Cortex of kidney (tissue), 1 donor: ENCODE results near the gene CREB3L2.
"Not testable (repeated sequence)": the region's sequence is repeated elsewhere in the genome, so short reads cannot be mapped to it uniquely, and the experiment has no call there.

Experiments used
- DNase-seq: peaks from one replicate; lab custom pipeline; 2025; lab: John Stamatoyannopoulos, UW

Gene CREB3L2

GRCh38 chr7:137968339-137968738 lies 33.5 kb downstream of the CREB3L2 start:
- DNase-seq, result not testable (repeated sequence)

- no peak for DNase-seq
These were observed 34.5 kb downstream of the CREB3L2 start for GRCh38 chr7:137967143-137968018.

DNA sequence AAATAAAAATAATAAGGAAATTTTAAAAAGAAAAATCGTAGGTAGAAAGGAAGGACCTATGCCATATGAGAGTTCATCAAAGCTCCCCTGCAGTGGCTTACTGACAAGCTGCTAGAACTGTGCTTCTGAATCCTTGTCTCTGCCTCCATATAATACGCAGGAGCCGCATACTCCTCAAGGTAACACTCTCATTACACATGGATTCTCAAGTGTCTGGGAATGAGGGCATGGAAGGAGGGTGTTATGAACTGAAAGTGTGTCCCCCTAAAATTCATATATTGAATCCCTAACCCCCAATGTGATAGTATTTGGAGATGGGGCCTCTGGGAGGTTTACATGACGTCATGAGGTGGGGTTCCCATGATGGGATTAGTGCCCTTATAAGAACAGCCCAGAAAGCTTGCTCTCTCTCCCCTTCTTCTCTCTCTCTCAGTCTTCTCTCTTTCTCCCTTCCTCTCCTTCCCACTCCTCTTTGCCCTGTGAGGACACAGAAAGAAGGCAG lies 35.2 kb downstream of the CREB3L2 start:
- no peak for DNase-seq

GRCh38 chr7:137965942-137966640 lies 35.8 kb downstream of the CREB3L2 start:
- DNase-seq, result no peak

DNA sequence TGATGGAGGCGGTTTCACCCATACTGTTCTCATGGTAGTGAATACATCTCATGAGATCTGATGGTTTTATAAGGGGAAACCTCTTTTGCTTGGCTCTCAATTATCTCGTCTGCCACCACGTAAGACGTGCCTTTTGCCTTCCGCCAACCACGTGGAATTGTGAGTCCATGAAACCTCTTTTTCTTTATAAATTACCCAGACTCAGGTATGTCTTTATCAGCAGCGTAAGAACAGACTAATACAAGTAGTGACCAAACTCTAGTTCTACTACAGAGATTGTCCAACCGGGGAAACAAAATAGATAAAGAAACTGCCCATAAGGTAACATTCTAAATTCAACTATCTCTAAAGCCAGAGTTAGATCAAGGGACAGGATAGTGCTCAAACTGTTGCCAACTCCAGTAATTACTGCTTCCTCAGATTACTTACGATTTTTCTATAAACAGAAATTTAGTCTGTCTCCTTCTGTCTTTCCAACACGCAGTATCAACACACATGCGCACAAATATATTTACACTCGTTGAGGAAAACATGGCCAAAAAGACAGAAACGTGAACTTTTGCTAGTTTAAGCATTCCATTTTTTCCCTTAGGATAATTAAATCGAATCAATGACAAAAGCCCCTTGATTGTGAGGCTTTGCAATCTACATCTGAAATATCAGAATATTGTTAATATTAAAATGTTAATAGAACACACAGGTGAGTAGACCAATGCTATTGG lies 36.9 kb downstream of the CREB3L2 start:
- no peak for DNase-seq

DNA sequence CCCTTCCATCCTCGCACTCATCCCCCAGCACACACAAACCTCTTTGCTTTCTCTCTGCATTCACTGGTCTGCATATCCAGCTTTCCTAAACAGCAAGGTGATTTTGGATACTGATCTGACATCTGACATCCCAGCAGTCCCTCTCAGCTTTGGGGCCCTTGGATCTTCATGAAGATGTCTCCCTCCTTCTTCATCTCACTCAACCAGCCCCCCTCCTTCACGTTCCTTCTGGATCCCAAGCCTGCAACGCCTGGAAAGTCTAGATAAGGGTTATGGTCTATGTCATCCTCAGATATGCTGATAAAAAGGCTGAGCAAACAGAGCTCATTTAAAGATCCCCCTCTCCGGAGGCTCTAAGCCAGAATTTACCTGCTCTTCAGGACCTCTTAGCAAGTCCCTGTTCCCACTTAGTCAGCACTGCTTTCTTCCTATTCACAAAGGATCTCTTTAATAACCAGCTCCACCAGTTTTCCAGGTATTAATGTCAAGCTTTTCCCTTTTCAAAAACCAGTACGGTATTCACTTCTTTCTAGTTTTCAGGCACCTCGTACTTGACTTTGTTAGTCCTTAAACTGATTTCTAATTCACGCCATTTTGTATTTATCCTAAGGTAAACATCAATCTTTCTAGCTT lies 38.9 kb downstream of the CREB3L2 start:
- DNase-seq, result no peak

GRCh38 chr7:137962491-137962874 lies 39.4 kb downstream of the CREB3L2 start:
- DNase-seq, result no peak

DNA sequence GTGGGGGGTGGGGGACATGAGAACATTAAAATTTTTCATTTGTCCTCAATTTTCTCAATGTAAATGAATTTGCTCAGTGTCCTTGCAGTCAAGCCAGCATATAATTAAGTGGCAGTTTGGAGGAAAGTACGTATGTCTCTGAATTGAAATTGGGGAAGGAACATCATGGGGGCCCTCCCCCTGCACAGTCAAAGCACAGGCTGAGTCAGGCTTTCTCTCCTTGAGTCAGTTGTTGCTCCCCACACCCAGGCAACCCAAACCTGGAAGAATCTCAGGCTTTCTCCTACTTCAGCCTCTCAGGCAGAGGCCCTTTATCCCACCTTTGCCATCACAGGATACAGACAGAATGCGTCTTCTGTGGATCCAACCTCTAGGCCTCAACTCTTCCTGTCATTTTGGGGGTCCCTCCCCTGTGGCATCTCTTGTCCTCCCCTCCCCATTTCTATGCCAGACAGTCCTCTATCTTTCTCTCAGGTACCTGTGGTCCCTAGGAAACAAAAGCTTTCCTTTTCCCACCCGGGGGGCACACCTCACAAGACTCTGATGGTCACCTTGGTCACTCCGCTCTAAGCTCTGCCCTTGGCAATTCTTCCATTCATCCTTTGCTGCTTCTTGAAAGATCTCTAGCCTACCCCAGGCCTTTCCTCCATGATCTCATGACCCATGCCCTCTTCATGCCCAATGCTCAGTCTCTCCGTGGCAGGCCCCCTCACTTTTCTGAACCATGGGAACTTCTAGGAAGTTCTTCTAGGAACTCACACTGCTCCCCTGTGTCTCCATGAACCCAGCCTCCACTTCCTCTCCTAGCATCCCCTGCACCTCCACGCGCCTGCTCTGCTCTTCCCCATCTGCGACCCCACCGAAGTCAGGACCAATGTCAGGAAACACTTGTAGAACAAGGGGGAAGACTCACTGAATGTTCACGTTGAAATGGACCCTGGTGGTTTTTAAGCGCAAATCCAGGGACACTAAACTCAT lies 40.4 kb downstream of the CREB3L2 start:
- no peak for DNase-seq

- no peak for DNase-seq
These were observed 41.9 kb downstream of the CREB3L2 start for GRCh38 chr7:137960020-137960419.

DNA sequence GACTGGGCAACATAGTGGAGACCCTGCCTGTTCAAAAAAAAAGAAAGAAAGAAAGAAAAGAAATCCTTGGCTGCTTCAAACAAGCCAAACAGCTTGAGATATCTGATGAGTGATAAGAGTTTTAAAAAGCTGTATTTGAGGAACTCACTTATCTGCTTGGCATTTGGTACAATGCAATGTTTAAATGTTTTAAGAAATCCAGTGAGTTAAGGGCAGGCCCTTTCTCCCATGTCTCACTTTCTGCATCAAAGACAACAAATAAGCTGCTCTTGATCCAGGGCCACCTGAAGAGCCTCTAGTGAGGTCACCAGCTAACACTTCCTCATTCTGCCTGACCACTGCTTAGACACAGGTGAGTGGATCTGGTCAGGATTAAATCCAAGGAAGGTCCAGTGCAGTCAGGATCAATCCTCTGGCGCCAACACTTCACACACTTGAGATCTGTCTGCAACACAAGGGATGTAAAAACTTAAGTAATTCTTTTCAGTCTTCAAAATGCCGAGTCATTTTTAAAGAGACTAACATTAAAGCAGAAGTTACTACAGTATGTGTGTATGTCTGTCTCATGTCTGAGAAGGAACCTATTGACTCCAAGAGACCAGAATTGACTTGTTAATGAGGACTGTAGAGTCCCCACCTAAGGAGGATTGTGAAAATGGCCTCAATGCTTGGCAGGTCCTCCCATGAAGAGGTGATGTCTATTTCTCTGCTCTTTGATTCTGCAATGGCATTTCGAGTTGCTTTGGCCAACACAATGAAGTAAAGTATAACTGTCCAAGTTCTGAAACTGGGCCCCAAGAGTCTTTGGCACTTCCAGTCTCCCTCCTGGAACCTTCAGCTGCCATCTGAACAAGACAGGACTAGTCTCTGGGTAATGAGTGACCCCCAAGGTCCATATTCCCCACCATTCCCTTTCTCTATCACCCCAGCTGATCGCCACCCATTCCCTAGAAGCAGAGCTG lies 43.1 kb downstream of the CREB3L2 start:
- no peak for DNase-seq

DNA sequence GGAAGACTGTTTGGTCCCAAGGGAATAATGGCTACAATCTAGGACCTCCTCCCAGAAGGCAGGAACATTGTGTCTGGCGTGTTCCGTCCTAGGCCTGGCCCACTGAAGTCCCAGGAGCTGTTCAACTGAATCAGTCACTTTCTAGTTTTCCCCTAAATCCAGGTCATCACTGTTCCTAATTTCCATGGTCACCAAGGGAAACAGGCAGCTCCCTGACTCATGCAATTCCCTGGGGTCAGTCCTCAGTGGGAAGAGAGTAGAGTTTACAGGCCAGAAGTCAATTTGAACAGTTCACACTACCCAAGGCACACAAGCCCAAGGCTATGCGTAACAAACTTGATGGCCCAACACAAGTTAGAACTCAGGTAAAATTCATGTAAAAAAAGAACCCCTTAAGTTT lies 44.0 kb downstream of the CREB3L2 start:
- DNase-seq, result no peak

DNA sequence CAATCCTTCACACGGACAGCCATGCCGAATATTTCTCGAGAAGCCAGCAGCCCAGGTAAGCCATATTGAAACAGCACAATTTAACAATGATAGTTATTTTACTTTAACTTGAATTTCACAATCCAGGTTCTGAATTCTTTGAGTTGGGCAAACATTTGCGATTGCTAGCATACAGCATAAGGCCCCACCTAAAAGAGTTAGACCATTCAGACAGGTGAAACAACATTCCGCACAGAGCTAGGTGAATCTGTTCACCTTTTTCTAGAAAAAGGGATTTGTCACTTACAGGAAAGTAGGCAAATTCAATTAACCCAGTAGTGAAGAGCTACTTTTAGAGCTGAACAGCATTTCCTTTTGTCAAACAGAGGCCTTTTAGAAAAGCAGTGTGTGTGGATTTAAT lies 45.3 kb downstream of the CREB3L2 start:
- no peak for DNase-seq

- DNase-seq, result no peak
These were observed 45.7 kb downstream of the CREB3L2 start for GRCh38 chr7:137956183-137956582.

GRCh38 chr7:137954614-137955013 lies 47.3 kb downstream of the CREB3L2 start:
- DNase-seq, result no peak

GRCh38 chr7:137953665-137954470 lies 48.0 kb downstream of the CREB3L2 start:
- no peak for DNase-seq

GRCh38 chr7:137953043-137953664 lies 48.7 kb downstream of the CREB3L2 start:
- no peak for DNase-seq

- DNase-seq, result no peak
These were observed 49.5 kb downstream of the CREB3L2 start for GRCh38 chr7:137952426-137952805.

DNA sequence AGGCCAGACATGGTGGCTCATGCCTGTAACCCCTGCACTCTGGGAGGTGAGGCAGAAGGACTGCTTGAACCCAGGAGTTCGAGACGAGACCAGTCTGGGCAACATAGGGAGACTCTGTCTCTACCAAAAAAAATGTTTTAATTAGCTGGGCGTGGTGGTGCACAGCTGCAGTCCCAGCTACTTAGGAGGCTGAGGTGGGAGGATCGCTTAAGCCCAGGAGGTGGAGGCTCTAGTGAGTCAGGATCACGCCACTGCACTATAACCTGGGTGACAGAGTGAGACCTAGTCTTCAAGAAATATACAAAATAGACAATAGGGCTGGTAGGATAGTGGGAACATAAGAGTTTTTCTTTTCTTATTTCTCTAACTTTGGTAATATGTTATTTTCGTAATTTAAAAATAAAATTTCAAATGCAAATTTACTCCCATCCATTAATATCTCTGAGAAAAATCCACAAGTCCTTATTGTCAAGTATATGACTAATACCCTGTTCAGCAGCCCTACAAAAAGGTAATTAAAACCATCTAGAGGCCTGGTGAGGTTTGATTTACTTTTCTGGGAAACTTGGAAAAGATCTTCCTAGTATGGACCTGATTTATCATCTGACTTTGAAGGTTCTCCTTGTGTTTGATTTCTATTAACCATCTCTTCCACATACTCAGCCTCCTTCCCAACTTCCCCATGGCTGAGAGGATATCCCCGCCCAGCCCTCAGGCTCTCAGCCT lies 50.0 kb downstream of the CREB3L2 start:
- DNase-seq, result no peak
